Measurements from ENCODE around the gene PHF21A. TPM values are rescaled to one million over a fixed set of nuclear protein-coding genes. Genes with fewer than 3 reads are reported as not detected.

Gene PHF21A
- total RNA-seq, 4 donors from 2014 or later = 9.8 to 20.2 (median 15.4) TPM

DNA sequence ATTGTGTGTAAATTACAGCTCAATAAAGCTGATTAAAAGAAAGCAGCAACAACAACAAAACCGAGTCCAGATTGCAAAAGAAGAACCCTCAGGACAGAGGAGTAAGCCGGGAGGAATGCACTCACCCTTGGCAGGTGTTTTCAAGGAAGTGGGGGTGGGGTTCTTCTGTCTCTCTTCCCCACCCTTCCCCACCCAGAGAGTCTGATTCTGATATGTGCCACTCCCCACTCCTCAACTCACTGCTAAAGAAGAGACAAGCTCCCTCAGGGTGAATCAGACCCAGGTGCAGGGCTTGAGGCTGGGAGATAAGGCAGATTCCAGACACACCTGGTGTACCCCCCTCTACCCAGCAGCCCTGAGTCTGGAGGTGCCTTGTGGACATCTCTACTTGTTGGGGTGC lies 38.4 kb upstream of the PHF21A start:
- H3K9me3 ChIP-seq = no peaks in the 10 kb centered on the region
- intact Hi-C loops (cut with DNase I; ENCODE audit: low total_unique reads) = no loop called here
- H3K4me1 ChIP-seq = no peaks in the 10 kb centered on the region
- no peak overlapping the region for H3K4me3 ChIP-seq
- in situ Hi-C loops (cut with MboI; ENCODE audit: low sequenced_read_pairs in 4 of 4) = no loop called here
- H3K27me3 ChIP-seq = peaks cover 4 to 20% (median 12%) of the 10 kb centered on the region in 3 donors
- no peak for TF ChIP-seq POLR2A (IDR thresholded peaks at IDR 0.05)
- TF ChIP-seq, protein P1, sequence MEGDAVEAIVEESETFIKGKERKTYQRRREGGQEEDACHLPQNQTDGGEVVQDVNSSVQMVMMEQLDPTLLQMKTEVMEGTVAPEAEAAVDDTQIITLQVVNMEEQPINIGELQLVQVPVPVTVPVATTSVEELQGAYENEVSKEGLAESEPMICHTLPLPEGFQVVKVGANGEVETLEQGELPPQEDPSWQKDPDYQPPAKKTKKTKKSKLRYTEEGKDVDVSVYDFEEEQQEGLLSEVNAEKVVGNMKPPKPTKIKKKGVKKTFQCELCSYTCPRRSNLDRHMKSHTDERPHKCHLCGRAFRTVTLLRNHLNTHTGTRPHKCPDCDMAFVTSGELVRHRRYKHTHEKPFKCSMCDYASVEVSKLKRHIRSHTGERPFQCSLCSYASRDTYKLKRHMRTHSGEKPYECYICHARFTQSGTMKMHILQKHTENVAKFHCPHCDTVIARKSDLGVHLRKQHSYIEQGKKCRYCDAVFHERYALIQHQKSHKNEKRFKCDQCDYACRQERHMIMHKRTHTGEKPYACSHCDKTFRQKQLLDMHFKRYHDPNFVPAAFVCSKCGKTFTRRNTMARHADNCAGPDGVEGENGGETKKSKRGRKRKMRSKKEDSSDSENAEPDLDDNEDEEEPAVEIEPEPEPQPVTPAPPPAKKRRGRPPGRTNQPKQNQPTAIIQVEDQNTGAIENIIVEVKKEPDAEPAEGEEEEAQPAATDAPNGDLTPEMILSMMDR (IDR thresholded peaks at IDR 0.05 in 4 of 5, conservative IDR thresholded peaks at IDR 0.05 in 1 of 5) = no peak
- ATAC-seq (no peak), DNase-seq (no peak)
- H3K27ac ChIP-seq = no peak overlapping the region
- H3K36me3 ChIP-seq = no peaks in the 10 kb centered on the region

DNA sequence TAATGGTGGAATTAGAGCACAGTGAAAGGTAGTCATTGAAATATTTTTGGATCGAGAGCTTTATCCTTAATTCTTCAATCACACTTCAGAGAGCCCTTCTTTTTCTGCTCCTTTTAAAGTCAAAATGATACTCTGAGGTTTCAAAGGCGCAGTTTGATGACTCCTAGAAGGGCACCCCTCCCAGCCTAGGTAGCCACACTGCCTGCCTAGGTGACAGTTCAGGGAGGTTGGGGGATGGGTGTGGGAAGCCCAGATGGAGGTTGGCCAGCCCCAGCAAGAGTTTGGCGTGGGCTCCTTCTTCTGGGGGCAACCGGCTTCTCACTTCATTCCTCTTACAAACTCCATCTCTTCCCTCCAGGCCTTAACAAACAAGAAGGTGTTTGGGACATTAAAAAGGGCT lies 28.6 kb upstream of the PHF21A start:
- intact Hi-C loops (cut with DNase I; ENCODE audit: low total_unique reads) = no loop called here
- no peak for TF ChIP-seq POLR2A (IDR thresholded peaks at IDR 0.05)
- in situ Hi-C loops (cut with MboI; ENCODE audit: low sequenced_read_pairs in 4 of 4) = no loop called here

DNA sequence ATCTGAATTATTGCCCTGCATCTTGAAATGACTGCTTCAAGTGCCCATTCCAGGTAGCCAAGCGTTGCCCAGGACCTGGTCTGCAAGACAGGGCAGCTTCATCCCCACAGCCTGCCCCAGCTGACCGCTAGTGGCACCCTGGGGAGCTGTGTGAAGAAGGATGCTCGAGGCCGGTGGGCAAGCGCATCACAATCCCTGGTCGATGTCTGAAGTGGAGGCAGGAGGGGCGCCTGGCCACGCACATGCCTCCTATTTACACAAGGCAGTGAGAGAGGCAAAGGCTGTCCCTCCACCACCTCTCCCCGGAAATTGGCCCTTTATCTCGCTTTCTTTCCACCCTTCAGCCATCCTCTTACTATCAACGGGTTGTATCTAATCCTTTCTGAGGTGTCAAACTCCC lies 28.1 kb upstream of the PHF21A start:
- ATAC-seq = no peak
- Histone ChIP-seq H3K9me3 (no peaks in the 10 kb centered on the region), H3K27ac (no peak overlapping the region), H3K4me3 (no peak overlapping the region), H3K4me1 (no peaks in the 10 kb centered on the region), H3K36me3 (no peaks in the 10 kb centered on the region), H3K27me3 (no peaks in the 10 kb centered on the region)
- DNase-seq = no peak
- TF ChIP-seq, protein P1 (IDR thresholded peaks at IDR 0.05 in 4 of 5, conservative IDR thresholded peaks at IDR 0.05 in 1 of 5) = no peak
- no peak for TF ChIP-seq POLR2A (IDR thresholded peaks at IDR 0.05)
- intact Hi-C loops (cut with DNase I; ENCODE audit: low total_unique reads) (no loop called here), in situ Hi-C loops (cut with MboI; ENCODE audit: low sequenced_read_pairs in 4 of 4) (no loop called here)

More for the DNA sequence above, 28.6 kb upstream of the PHF21A start:
- ATAC-seq (no peak), DNase-seq (no peak)
- Histone ChIP-seq H3K27ac (no peak overlapping the region), H3K4me1 (no peaks in the 10 kb centered on the region), H3K27me3 (no peaks in the 10 kb centered on the region), H3K36me3 (no peaks in the 10 kb centered on the region), H3K9me3 (no peaks in the 10 kb centered on the region), H3K4me3 (no peak overlapping the region)

DNA sequence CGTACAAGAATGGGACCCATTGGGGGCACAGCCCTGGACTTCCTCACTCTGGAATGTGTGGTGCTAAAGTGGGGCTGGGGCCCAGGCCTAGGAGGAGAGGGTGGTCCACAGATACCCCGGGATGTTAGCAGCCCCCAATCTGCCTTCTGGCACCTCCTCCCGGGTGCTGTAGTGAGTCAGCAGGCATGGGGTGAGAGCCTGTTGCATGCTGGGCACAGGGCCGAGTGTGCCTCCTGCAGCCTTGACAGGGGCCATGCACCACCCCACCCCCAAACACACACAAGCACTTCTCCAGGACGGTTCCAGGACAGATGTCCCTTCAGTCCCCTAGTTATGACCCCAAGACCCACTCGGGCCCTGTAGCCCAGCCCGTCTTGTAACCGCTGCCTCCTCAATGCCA lies 23.5 kb upstream of the PHF21A start:
- no peaks in the 10 kb centered on the region for H3K9me3 ChIP-seq
- TF ChIP-seq POLR2A (IDR thresholded peaks at IDR 0.05) = no peak
- TF ChIP-seq, protein P1 (IDR thresholded peaks at IDR 0.05 in 4 of 5, conservative IDR thresholded peaks at IDR 0.05 in 1 of 5) = no peak
- intact Hi-C loops (cut with DNase I; ENCODE audit: low total_unique reads) (no loop called here), in situ Hi-C loops (cut with MboI; ENCODE audit: low sequenced_read_pairs in 4 of 4) (no loop called here)
- H3K36me3 ChIP-seq = no peaks in the 10 kb centered on the region
- DNase-seq (no peak), ATAC-seq (no peak)
- H3K27me3 ChIP-seq = no peaks in the 10 kb centered on the region
- no peak overlapping the region for H3K4me3 ChIP-seq
- H3K4me1 ChIP-seq = no peaks in the 10 kb centered on the region
- no peak overlapping the region for H3K27ac ChIP-seq

DNA sequence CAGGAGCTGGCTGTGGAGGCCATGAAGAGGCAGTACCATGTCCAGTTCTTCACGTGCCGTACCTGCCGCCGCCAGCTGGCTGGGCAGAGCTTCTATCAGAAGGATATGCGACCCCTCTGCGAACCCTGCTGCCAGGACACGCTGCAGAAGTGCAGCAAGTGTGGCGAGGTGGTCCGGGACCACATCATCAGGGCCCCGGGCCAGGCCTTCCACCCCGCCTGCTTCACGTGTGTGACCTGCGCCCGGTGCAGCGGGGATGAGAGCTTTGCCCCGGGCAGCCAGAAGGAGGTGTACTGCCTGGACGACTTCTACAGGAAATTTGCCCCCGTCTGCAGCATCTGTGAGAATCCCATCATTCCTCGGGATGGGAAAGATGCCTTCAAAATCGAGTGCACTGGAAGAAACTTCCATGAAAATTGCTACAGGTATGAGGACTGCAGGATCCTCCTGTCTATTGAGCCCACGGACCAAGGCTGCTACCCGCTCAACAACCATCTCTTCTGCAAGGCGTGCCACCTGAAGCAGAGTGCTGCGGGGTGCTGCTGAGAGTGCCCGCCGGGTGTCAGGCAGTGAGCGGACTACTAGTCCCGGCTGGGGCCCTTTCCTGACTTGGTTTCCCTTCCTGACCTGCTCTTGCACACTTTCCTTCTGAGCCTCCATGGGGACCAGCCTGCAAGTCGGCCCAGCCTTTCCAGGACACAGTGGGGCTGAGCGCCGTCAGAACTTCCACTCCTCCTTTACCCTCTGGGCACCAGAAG lies 22.0 kb upstream of the PHF21A start:
- Histone ChIP-seq H3K4me3 (no peak overlapping the region), H3K36me3 (no peaks in the 10 kb centered on the region), H3K4me1 (no peaks in the 10 kb centered on the region), H3K9me3 (no peaks in the 10 kb centered on the region), H3K27me3 (no peaks in the 10 kb centered on the region), H3K27ac (no peak overlapping the region)
- in situ Hi-C loops (cut with MboI; ENCODE audit: low sequenced_read_pairs in 4 of 4) = no loop called here
- no peak for TF ChIP-seq POLR2A (IDR thresholded peaks at IDR 0.05)
- TF ChIP-seq, protein P1 (IDR thresholded peaks at IDR 0.05 in 4 of 5, conservative IDR thresholded peaks at IDR 0.05 in 1 of 5) = no peak
- ATAC-seq (no peak), DNase-seq (no peak)
- intact Hi-C loops (cut with DNase I; ENCODE audit: low total_unique reads) = no loop called here

Data from gastrocnemius medialis (tissue), 4 donors.